Measurements from ENCODE around the gene SIGLECL1. TPM values are rescaled to one million over a fixed set of nuclear protein-coding genes. Genes with fewer than 3 reads are reported as not detected.

Gene SIGLECL1
- total RNA-seq, 4 donors from 2014 or later = 0.55 TPM; not detected in 3

GRCh38 chr19:51296336-51297093 lies 45.6 kb downstream of the SIGLECL1 start:
- H3K36me3 ChIP-seq = no peaks in the 10 kb centered on the region
- H3K4me3 ChIP-seq = no peak overlapping the region
- no peak overlapping the region for H3K27ac ChIP-seq
- DNase-seq = no peak
- no peak for TF ChIP-seq POLR2A (IDR thresholded peaks at IDR 0.05)
- TF ChIP-seq CTCF (IDR thresholded peaks at IDR 0.05) = no peak
- H3K4me1 ChIP-seq = no peaks in the 10 kb centered on the region
- H3K9me3 ChIP-seq = no peaks in the 10 kb centered on the region
- H3K27me3 ChIP-seq = no peaks in the 10 kb centered on the region
- intact Hi-C loops (cut with DNase I; ENCODE audit: low total_unique reads) = no loop called here

- intact Hi-C loops (cut with DNase I; ENCODE audit: low total_unique reads) = no loop called here
- Histone ChIP-seq H3K27me3 (no peaks in the 10 kb centered on the region), H3K27ac (no peak overlapping the region), H3K4me1 (no peaks in the 10 kb centered on the region), H3K4me3 (no peak overlapping the region), H3K36me3 (no peaks in the 10 kb centered on the region), H3K9me3 (no peaks in the 10 kb centered on the region)
- no peak for TF ChIP-seq POLR2A (IDR thresholded peaks at IDR 0.05)
- TF ChIP-seq CTCF (IDR thresholded peaks at IDR 0.05) = no peak
- no peak for DNase-seq
Measured at GRCh38 chr19:51297406-51297805, 46.5 kb downstream of the SIGLECL1 start.

DNA sequence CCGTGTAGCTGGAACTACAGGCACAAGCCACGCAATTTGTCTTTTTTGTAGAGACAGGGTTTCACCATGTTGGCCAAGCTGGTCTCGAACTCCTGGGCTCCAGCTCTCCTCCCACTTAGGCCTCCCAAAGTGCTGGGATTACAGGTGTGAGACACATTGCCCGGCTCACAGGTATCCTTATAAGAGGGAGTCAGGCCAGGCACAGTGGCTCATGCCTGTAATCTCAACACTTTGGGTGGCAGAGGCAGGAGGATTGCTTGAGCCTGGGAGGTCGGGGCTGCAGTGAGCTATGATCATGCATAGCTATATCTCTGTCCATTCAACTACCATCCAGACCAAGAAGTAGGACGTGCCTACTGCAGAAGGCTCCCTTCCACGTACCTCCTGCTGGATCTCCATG lies 50.4 kb downstream of the SIGLECL1 start:
- H3K9me3 ChIP-seq = no peaks in the 10 kb centered on the region
- TF ChIP-seq CTCF (IDR thresholded peaks at IDR 0.05) = no peak
- TF ChIP-seq POLR2A (IDR thresholded peaks at IDR 0.05) = no peak
- H3K27ac ChIP-seq = no peak overlapping the region
- H3K4me3 ChIP-seq = no peak overlapping the region
- no peaks in the 10 kb centered on the region for H3K4me1 ChIP-seq
- intact Hi-C loops (cut with DNase I; ENCODE audit: low total_unique reads) = no loop called here
- H3K27me3 ChIP-seq = no peaks in the 10 kb centered on the region
- no peak for DNase-seq
- no peaks in the 10 kb centered on the region for H3K36me3 ChIP-seq

GRCh38 chr19:51305479-51305878 lies 54.6 kb downstream of the SIGLECL1 start:
- Histone ChIP-seq H3K4me3 (no peak overlapping the region), H3K27me3 (no peaks in the 10 kb centered on the region), H3K36me3 (no peaks in the 10 kb centered on the region), H3K27ac (no peak overlapping the region), H3K9me3 (no peaks in the 10 kb centered on the region), H3K4me1 (no peaks in the 10 kb centered on the region)
- TF ChIP-seq POLR2A (IDR thresholded peaks at IDR 0.05) (no peak), CTCF (IDR thresholded peaks at IDR 0.05) (no peak)
- intact Hi-C loops (cut with DNase I; ENCODE audit: low total_unique reads) = no loop called here
- DNase-seq = no peak

DNA sequence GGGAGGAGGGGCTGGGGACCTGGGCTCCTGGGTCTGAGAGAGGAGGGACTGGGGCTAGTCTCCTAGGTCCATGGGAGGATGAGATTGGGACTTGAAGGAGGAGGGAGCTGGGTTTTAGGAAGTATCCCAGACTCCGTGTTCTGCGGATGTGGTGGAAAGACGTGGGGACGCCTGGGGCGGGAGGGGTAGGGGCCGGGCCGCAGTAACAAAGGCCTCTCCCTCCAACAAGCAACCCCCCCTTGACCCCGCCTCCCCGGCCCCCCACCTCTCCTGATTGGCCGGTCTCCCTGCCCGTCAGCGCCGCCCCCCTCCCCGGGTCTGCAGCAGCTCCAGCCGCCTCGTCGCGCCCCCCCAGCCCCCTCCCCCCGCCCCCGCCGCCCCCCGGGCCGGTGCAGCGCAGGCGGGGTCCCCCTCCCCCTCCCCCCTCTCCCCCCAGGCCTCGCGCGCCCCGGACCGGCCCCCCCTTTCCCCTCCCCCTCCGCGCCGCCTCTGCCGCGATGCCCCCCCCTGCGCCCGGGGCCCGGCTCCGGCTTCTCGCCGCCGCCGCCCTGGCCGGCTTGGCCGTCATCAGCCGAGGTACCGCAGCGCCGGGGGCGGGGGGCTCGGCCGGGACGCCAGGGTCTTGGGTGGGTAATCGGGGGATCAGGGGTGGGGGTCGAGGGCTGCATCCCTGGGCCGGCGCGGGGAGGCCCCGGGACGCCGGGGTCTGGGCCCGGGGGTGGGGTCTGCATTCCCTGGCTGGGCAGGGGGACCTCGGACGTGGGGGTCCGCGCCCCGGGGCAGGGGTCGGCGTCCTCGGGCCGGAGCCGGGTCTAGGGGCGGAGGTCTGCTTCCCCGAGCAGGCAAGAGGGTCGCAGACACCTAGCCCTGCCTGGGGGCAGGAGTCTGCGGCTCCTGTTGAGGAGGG lies 60.7 kb downstream of the SIGLECL1 start, which contains the start of gene IGLON5:
Gene IGLON5, plus strand, starts transcription at position 294 of the 907 bp plus-strand sequence. Its CDS starts 204 bp downstream, at position 498.
- intact Hi-C loops (cut with DNase I; ENCODE audit: low total_unique reads) = no loop called here

More for the DNA sequence above, 60.7 kb downstream of the SIGLECL1 start, which contains the start of gene IGLON5:
- TF ChIP-seq POLR2A (IDR thresholded peaks at IDR 0.05) = no peak
- TF ChIP-seq CTCF (IDR thresholded peaks at IDR 0.05) = no peak
- Histone ChIP-seq H3K4me3 (no peak within 1 kb of the TSS), H3K27me3 (peaks cover 0 to 5% of the 10 kb centered on the region in 2 donors), H3K4me1 (no peaks in the 10 kb centered on the region), H3K27ac (no peak within 1 kb of the TSS), H3K36me3 (no peaks in the 10 kb centered on the region), H3K9me3 (no peaks in the 10 kb centered on the region)
- no peak for DNase-seq

Measured in uterus (tissue), 4 donors.